Tibial artery (tissue), 4 donors: ENCODE measurements around the gene PDE6D.

Source experiments
- DNase-seq, 2 donors: peaks; one replicate each; pipeline ENCODE4 v3.0.0-alpha.2; 2019
- H3K27ac ChIP-seq, 2 donors: fragments of 200-600 bp; sonication (generic) in 1 of 2; 1 replicate in 1 of 2; 2 replicates in 1 of 2; pipeline ENCODE4 v1.5.1; 2018 to 2019; ENCODE audit warnings: mild to moderate bottlenecking in 1 of 2
- H3K27me3 ChIP-seq, 2 donors: fragments of 200-600 bp; sonication (generic) in 1 of 2; one replicate each; pipeline versions ENCODE4 v1.5.1 to v1.6.0; 2016 to 2019
- H3K36me3 ChIP-seq, 3 donors: fragments of 200-600 bp; sonication (generic) in 2 of 3; one replicate each; pipeline ENCODE4 v1.5.1; 2016 to 2019; ENCODE audit warnings: mild to moderate bottlenecking in 2 of 3
- H3K4me1 ChIP-seq, 4 donors: fragments of 200-600 bp; sonication (generic) in 2 of 4; 1 replicate in 3 of 4; 2 replicates in 1 of 4; pipeline ENCODE4 v1.5.1; 2016 to 2019
- H3K4me3 ChIP-seq, 2 donors: fragments of 200-600 bp; sonication (generic) in 1 of 2; 1 replicate in 1 of 2; 2 replicates in 1 of 2; pipeline ENCODE4 v1.5.1; 2018 to 2019; ENCODE audit warnings: mild to moderate bottlenecking in 2 of 2
- H3K9me3 ChIP-seq, 3 donors: fragments of 200-600 bp; sonication (generic) in 1 of 3; one replicate each; pipeline ENCODE4 v1.5.1; 2016 to 2019
- CTCF ChIP-seq, 2 experiments: fragments of 200-600 bp in 1 of 2; fragments of 450-650 bp in 1 of 2; IDR thresholded peaks; one replicate each; pipeline ENCODE4 v1.5.1; 2017 to 2019; ENCODE audit warnings: antibody characterized with exemption in 2 of 2, mild to moderate bottlenecking in 1 of 2, moderate library complexity in 1 of 2
- intact Hi-C: fragments of 100-400 bp; cut with DNase I; formaldehyde crosslinking; loops from one replicate; pipeline ENCODE4 v1.15.0; 2023; ENCODE audit warnings: low total_unique reads

Gene PDE6D

GRCh38 chr2:231710799-231711676 is 70.0 kb downstream of the PDE6D start:
- H3K36me3 ChIP-seq: peaks cover 16 to 26% (median 17%) of the 10 kb centered on the region in 3 donors
- peak overlapping the region; percentile 99 for H3K27ac ChIP-seq
- H3K27me3 ChIP-seq: no peaks in the 10 kb centered on the region
- peaks cover 0 to 43% (median 32%) of the 10 kb centered on the region in 4 donors for H3K4me1 ChIP-seq
- DNase-seq: peak; percentile 48 to 76
- peak overlapping the region; percentile 80 to 99 for H3K4me3 ChIP-seq
- intact Hi-C loops: no loop called here
- no peaks in the 10 kb centered on the region for H3K9me3 ChIP-seq
- TF ChIP-seq CTCF (IDR thresholded peaks at IDR 0.05): no peak

- peaks cover 0 to 48% (median 38%) of the 10 kb centered on the region in 4 donors for H3K4me1 ChIP-seq
- H3K36me3 ChIP-seq: peaks cover 16 to 26% (median 17%) of the 10 kb centered on the region in 3 donors
- H3K9me3 ChIP-seq: no peaks in the 10 kb centered on the region
- H3K4me3 ChIP-seq: peak overlapping the region; percentile 80 to 99
- H3K27ac ChIP-seq: peak overlapping the region; percentile 99
- peak; percentile 67 to 100 for TF ChIP-seq CTCF (IDR thresholded peaks at IDR 0.05)
- H3K27me3 ChIP-seq: no peaks in the 10 kb centered on the region
- DNase-seq: peak; percentile 65 to 93
- intact Hi-C loops: loop anchor here (2.0 kb wide), 1 partner anchor 97 kb away; no protein-coding TSS in a partner anchor
Observed at GRCh38 chr2:231709981-231710798, 70.9 kb downstream of the PDE6D start.

GRCh38 chr2:231709636-231709980 is 71.5 kb downstream of the PDE6D start:
- Histone ChIP-seq H3K27me3 (no peaks in the 10 kb centered on the region), H3K4me1 (peaks cover 0 to 46% (median 38%) of the 10 kb centered on the region in 4 donors), H3K4me3 (peak overlapping the region; percentile 80 to 99), H3K27ac (peak overlapping the region; percentile 99), H3K36me3 (peaks cover 16 to 26% (median 17%) of the 10 kb centered on the region in 3 donors), H3K9me3 (no peaks in the 10 kb centered on the region)
- peak in 1 of 2 experiments; percentile 16 for TF ChIP-seq CTCF (IDR thresholded peaks at IDR 0.05)
- intact Hi-C loops: loop anchor here (2.0 kb wide), 1 partner anchor 97 kb away; no protein-coding TSS in a partner anchor
- peak; percentile 74 to 89 for DNase-seq

GRCh38 chr2:231708773-231709635 is 72.1 kb downstream of the PDE6D start:
- H3K4me1 ChIP-seq: peaks cover 0 to 43% (median 35%) of the 10 kb centered on the region in 4 donors
- no peaks in the 10 kb centered on the region for H3K9me3 ChIP-seq
- H3K27me3 ChIP-seq: no peaks in the 10 kb centered on the region
- H3K4me3 ChIP-seq: peak overlapping the region; percentile 80 to 99
- intact Hi-C loops: loop anchor here (2.0 kb wide), 1 partner anchor 96 kb away; no protein-coding TSS in a partner anchor
- DNase-seq: peak in 1 of 2 donors; percentile 81
- TF ChIP-seq CTCF (IDR thresholded peaks at IDR 0.05): no peak
- H3K36me3 ChIP-seq: peaks cover 16 to 24% (median 17%) of the 10 kb centered on the region in 3 donors
- peak overlapping the region; percentile 99 for H3K27ac ChIP-seq
